ENCODE results near the gene PTPRM. TPM values are rescaled to one million over a fixed set of nuclear protein-coding genes. Genes with fewer than 3 reads are reported as not detected.

The PTPRM gene
- total and polyA plus RNA-seq, 2 donors (not counting 3 experiments of a cell fraction or from before 2014, with no cell fraction given), result 37.4 to 43.7 TPM

DNA sequence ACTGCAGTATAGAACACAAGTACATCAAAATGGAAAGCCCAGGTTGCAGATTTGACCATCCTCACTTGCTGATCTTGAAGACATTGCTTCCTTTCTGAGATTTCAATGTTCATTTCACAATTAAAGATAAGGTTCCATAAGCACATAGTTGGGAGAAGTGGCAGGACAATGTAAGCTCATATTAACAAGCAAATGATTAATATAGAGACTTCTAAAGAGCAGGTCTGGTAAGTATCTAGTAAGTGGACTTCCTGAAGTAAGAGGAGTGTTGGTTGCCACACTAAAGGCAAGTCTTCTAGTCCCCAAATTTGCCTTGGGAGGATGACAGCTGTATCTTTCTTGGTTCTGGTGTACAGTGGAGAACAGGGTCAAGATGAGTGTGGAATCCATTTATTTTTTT is 1.4 kb upstream of the PTPRM start:
- dilution Hi-C loops (cut with MboI; ENCODE audit: extremely low pct_ligation_motif_present, low sequenced_read_pairs), result no loop called here
- Histone ChIP-seq H3K4me3 (replicated peaks in 1 of 3; ENCODE audit: insufficient read depth in 1 of 3, low read depth in 1 of 3, low read length in 3 of 3) (no peak overlapping the region), H3K9me3 (replicated peaks; ENCODE audit: control insufficient read depth, insufficient read depth, low read length) (no peaks in the 10 kb centered on the region), H3K4me1 (ENCODE audit: control insufficient read depth, extremely low read depth, insufficient read depth, low read length) (peaks cover 24% of the 10 kb centered on the region), H3K9ac (replicated peaks; ENCODE audit: extremely low read depth, insufficient read depth, low read length) (no peak overlapping the region), H4K20me1 (replicated peaks; ENCODE audit: control insufficient read depth, extremely low read depth, insufficient read depth, low read length) (no peaks in the 10 kb centered on the region), H3K79me2 (ENCODE audit: control insufficient read depth, insufficient read depth, low read length) (no peaks in the 10 kb centered on the region), H3K4me2 (ENCODE audit: insufficient read depth, low read length) (no peak overlapping the region), H2AFZ (ENCODE audit: low read depth, low read length) (no peak overlapping the region), H3K36me3 (ENCODE audit: control insufficient read depth in 2 of 2, extremely low read depth in 1 of 2, insufficient read depth in 2 of 2, low read length in 2 of 2) (no peaks in the 10 kb centered on the region), H3K27me3 (ENCODE audit: control insufficient read depth in 2 of 2, insufficient read depth in 2 of 2, low read length in 2 of 2) (no peaks in the 10 kb centered on the region), H3K27ac (ENCODE audit: insufficient read depth, low read depth, low read length) (no peak overlapping the region), H3K9me1 (replicated peaks; ENCODE audit: control insufficient read depth, extremely low read depth, insufficient read depth, low read length) (no peaks in the 10 kb centered on the region)
- DNase-seq (ENCODE audit: low read depth, low spot score), result no peak
- ChIA-PET CTCF (interaction anchor here (1.5 to 4.9 kb wide), 2 partner anchors 43 to 292 kb away, joined by 4 to 344 read pairs; no protein-coding TSS in a partner anchor), POLR2A (interaction anchor here (2.6 kb wide), 1 partner anchor 195 kb away, joined by 9 read pairs; no protein-coding TSS in a partner anchor)
- TF ChIP-seq POLR2A (IDR thresholded peaks at IDR 0.05; ENCODE audit: low read depth, low read length), result no peak
- TF ChIP-seq, protein P1, sequence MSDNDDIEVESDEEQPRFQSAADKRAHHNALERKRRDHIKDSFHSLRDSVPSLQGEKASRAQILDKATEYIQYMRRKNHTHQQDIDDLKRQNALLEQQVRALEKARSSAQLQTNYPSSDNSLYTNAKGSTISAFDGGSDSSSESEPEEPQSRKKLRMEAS (IDR thresholded peaks at IDR 0.05; ENCODE audit: insufficient read depth, insufficient read length), result no peak
- no peak for TF ChIP-seq MYC (IDR thresholded peaks at IDR 0.05; ENCODE audit: low read depth, low read length)
- TF ChIP-seq GATA2 (IDR thresholded peaks at IDR 0.05; ENCODE audit: insufficient read depth, insufficient read length, low read depth, low read length), result no peak
- TF ChIP-seq, protein P2, sequence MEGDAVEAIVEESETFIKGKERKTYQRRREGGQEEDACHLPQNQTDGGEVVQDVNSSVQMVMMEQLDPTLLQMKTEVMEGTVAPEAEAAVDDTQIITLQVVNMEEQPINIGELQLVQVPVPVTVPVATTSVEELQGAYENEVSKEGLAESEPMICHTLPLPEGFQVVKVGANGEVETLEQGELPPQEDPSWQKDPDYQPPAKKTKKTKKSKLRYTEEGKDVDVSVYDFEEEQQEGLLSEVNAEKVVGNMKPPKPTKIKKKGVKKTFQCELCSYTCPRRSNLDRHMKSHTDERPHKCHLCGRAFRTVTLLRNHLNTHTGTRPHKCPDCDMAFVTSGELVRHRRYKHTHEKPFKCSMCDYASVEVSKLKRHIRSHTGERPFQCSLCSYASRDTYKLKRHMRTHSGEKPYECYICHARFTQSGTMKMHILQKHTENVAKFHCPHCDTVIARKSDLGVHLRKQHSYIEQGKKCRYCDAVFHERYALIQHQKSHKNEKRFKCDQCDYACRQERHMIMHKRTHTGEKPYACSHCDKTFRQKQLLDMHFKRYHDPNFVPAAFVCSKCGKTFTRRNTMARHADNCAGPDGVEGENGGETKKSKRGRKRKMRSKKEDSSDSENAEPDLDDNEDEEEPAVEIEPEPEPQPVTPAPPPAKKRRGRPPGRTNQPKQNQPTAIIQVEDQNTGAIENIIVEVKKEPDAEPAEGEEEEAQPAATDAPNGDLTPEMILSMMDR (IDR thresholded peaks at IDR 0.05; ENCODE audit: extremely low read depth in 1 of 2, insufficient read depth in 1 of 2, low read depth in 1 of 2, low read length in 2 of 2), result no peak
- no peak for TF ChIP-seq EZH2 (IDR thresholded peaks at IDR 0.05; ENCODE audit: borderline replicate concordance, low read depth, low read length, severe bottlenecking)
- no peak for TF ChIP-seq FOS (IDR thresholded peaks at IDR 0.05; ENCODE audit: borderline replicate concordance, insufficient read depth, low read length)
- no peak for TF ChIP-seq JUN (IDR thresholded peaks at IDR 0.05; ENCODE audit: borderline replicate concordance, insufficient read depth, insufficient read length, low read depth)
- TF ChIP-seq POLR2AphosphoS5 (IDR thresholded peaks at IDR 0.05; ENCODE audit: insufficient read depth, low read depth, low read length), result no peak
- intact Hi-C loops (cut with micrococcal nuclease), result loop anchor here (2.0 to 5.0 kb wide), 3 partner anchors 113 to 241 kb away; no protein-coding TSS in a partner anchor
- BruUV-seq (replicated peaks), result TSS peak; percentile 56
- peak; percentile 4 for FAIRE-seq

Measured in endothelial cell of umbilical vein (primary cell).